Measurements from ENCODE around the gene GALNT14.

DNA sequence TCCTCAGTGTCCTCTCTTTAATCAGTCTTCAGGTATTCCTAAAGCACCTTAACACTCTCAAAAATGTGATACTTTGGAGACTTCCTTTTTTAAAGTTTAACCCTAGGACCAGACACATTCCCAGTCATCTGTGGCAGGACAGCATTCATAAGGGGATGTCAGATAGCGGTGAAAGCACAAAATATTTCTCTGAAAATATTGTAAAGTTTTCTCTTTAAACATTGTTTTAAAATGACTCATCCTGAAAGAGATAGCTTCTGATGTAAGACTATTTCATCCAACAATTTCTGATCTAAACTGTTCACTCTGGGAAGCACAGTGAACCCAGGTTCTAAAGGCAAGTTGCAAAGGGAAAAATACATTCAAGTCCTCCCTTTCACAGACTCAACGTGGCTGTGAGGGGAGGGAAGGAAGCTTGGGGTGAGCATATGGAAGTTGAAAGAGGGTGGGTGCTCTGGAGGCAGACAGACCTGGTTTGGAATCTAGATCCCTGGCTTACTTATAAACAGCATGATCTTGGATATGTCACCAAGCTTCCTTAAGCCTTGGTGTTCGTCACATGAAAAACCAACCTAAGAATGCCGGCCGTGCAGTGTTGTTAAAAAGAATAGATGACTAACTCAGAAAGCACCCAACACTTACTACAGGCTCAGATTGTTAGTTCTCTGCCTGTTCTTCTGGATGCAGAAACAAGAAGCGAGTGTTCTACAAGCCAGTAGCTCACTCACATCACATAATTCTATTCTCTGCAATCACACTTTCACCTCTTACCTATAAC lies 12.1 kb downstream of the GALNT14 start:
- TF ChIP-seq, protein P1, sequence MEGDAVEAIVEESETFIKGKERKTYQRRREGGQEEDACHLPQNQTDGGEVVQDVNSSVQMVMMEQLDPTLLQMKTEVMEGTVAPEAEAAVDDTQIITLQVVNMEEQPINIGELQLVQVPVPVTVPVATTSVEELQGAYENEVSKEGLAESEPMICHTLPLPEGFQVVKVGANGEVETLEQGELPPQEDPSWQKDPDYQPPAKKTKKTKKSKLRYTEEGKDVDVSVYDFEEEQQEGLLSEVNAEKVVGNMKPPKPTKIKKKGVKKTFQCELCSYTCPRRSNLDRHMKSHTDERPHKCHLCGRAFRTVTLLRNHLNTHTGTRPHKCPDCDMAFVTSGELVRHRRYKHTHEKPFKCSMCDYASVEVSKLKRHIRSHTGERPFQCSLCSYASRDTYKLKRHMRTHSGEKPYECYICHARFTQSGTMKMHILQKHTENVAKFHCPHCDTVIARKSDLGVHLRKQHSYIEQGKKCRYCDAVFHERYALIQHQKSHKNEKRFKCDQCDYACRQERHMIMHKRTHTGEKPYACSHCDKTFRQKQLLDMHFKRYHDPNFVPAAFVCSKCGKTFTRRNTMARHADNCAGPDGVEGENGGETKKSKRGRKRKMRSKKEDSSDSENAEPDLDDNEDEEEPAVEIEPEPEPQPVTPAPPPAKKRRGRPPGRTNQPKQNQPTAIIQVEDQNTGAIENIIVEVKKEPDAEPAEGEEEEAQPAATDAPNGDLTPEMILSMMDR (IDR thresholded peaks at IDR 0.05), result no peak
- no peak for TF ChIP-seq POLR2A (IDR thresholded peaks at IDR 0.05)

All from ovary (tissue), 3 donors.